ENCODE data around the gene LHCGR.

LHCGR gene

GRCh38 chr2:48693645-48694044 lies 61.9 kb downstream of the LHCGR start:
- DNase-seq (ENCODE audit: low read depth), result no peak
- in situ Hi-C loops (cut with HindIII; ENCODE audit: low sequenced_read_pairs), result no loop called here
- TF ChIP-seq CTCF (IDR thresholded peaks at IDR 0.05; ENCODE audit: low read depth, low read length, missing control alignments), result no peak
- no peak overlapping the region for H3K4me3 ChIP-seq (ENCODE audit: low read depth, low read length)

GRCh38 chr2:48693066-48693465 lies 62.5 kb downstream of the LHCGR start:
- no peak for DNase-seq (ENCODE audit: low read depth)
- in situ Hi-C loops (cut with HindIII; ENCODE audit: low sequenced_read_pairs), result no loop called here
- no peak overlapping the region for H3K4me3 ChIP-seq (ENCODE audit: low read depth, low read length)
- no peak for TF ChIP-seq CTCF (IDR thresholded peaks at IDR 0.05; ENCODE audit: low read depth, low read length, missing control alignments)

GRCh38 chr2:48691935-48692691 lies 63.4 kb downstream of the LHCGR start:
- TF ChIP-seq CTCF (IDR thresholded peaks at IDR 0.05; ENCODE audit: low read depth, low read length, missing control alignments), result no peak
- H3K4me3 ChIP-seq (ENCODE audit: low read depth, low read length), result no peak overlapping the region
- in situ Hi-C loops (cut with HindIII; ENCODE audit: low sequenced_read_pairs), result no loop called here
- DNase-seq (ENCODE audit: low read depth), result no peak

- in situ Hi-C loops (cut with HindIII; ENCODE audit: low sequenced_read_pairs), result no loop called here
- no peak for DNase-seq (ENCODE audit: low read depth)
- TF ChIP-seq CTCF (IDR thresholded peaks at IDR 0.05; ENCODE audit: low read depth, low read length, missing control alignments), result no peak
- no peak overlapping the region for H3K4me3 ChIP-seq (ENCODE audit: low read depth, low read length)
Measured at GRCh38 chr2:48685126-48685525, 70.4 kb downstream of the LHCGR start.

GRCh38 chr2:48677450-48677849 lies 78.1 kb downstream of the LHCGR start:
- in situ Hi-C loops (cut with HindIII; ENCODE audit: low sequenced_read_pairs), result no loop called here
- DNase-seq (ENCODE audit: low read depth), result no peak
- H3K4me3 ChIP-seq (ENCODE audit: low read depth, low read length), result no peak overlapping the region
- no peak for TF ChIP-seq CTCF (IDR thresholded peaks at IDR 0.05; ENCODE audit: low read depth, low read length, missing control alignments)

- TF ChIP-seq CTCF (IDR thresholded peaks at IDR 0.05; ENCODE audit: low read depth, low read length, missing control alignments), result no peak
- in situ Hi-C loops (cut with HindIII; ENCODE audit: low sequenced_read_pairs), result no loop called here
- H3K4me3 ChIP-seq (ENCODE audit: low read depth, low read length), result no peak overlapping the region
- DNase-seq (ENCODE audit: low read depth), result no peak
Measured at GRCh38 chr2:48674933-48675332, 80.6 kb downstream of the LHCGR start.
